HG03469 (cell line): ENCODE measurements around the gene SPATA33.

Experiments
- ATAC-seq: cut with Tn5 transposase; IDR thresholded peaks from one replicate; pipeline ENCODE4 v1.9.1; 2021; ENCODE audit warnings: mild to moderate bottlenecking, moderate library complexity, moderate number of reproducible peaks; ENCODE audit not compliant: unreplicated experiment

SPATA33 gene

GRCh38 chr16:89706518-89707260 is 49.1 kb downstream of the SPATA33 start:
- no peak for ATAC-seq

- no peak for ATAC-seq
Observed at GRCh38 chr16:89707695-89708094, 50.1 kb downstream of the SPATA33 start.

GRCh38 chr16:89708481-89708931 is 50.9 kb downstream of the SPATA33 start:
- ATAC-seq: no peak

- no peak for ATAC-seq
Observed at GRCh38 chr16:89709166-89709565, 51.5 kb downstream of the SPATA33 start.

- ATAC-seq: no peak
Observed at GRCh38 chr16:89709716-89710432, 52.2 kb downstream of the SPATA33 start.

GRCh38 chr16:89710709-89711564 is 53.3 kb downstream of the SPATA33 start:
- ATAC-seq: no peak

- ATAC-seq: no peak
Observed at GRCh38 chr16:89711601-89712273, 54.1 kb downstream of the SPATA33 start.

GRCh38 chr16:89712274-89712781 is 54.7 kb downstream of the SPATA33 start:
- no peak for ATAC-seq

- ATAC-seq: no peak
Observed at GRCh38 chr16:89716493-89716892, 58.9 kb downstream of the SPATA33 start.

- no peak for ATAC-seq
Observed at GRCh38 chr16:89716916-89717687, 59.5 kb downstream of the SPATA33 start.

GRCh38 chr16:89717688-89718505 is 60.3 kb downstream of the SPATA33 start:
- no peak for ATAC-seq
